SK-N-SH treated with all-trans-retinoic acid at 6 μM for 48 hours (cell line): ENCODE results near the gene RHCG.
A peak's percentile ranks its signal among the peaks of the same experiment; 100 is the strongest.

ENCODE experiments used
- ATAC-seq: fragments of 200-7000 bp; cut with Tn5 transposase; 3 replicates; pipeline ENCODE4 v1.9.1; 2020; ENCODE audit warnings: mild to moderate bottlenecking, moderate library complexity
- BACH2 ChIP-seq: fragments of 250-450 bp; sonication (Bioruptor Pico); IDR thresholded peaks from 2 replicates; pipeline ENCODE4 v1.9.0; 2021; ENCODE audit warnings: mild to moderate bottlenecking, borderline replicate concordance
- CSDC2 ChIP-seq: fragments of 250-450 bp; sonication (Bioruptor Pico); IDR thresholded peaks from 2 replicates; pipeline ENCODE4 v1.5.0; 2020; ENCODE audit warnings: mild to moderate bottlenecking, moderate library complexity
- GLIS3 ChIP-seq: fragments of 250-450 bp; sonication (Bioruptor Pico); IDR thresholded peaks from 2 replicates; pipeline ENCODE4 v1.5.0; 2020; ENCODE audit warnings: mild to moderate bottlenecking, moderate library complexity
- ISL1 ChIP-seq: fragments of 250-450 bp; sonication (Bioruptor Pico); IDR thresholded peaks from 2 replicates; pipeline ENCODE4 v2.1.2; 2022; ENCODE audit warnings: mild to moderate bottlenecking, moderate library complexity
- OSR1 ChIP-seq: fragments of 250-450 bp; sonication (Bioruptor Pico); IDR thresholded peaks from 2 replicates; pipeline ENCODE4 v1.8.0; 2022; ENCODE audit warnings: moderate library complexity, mild to moderate bottlenecking, inconsistent platforms
- POU6F1 ChIP-seq: fragments of 250-450 bp; sonication (Bioruptor Pico); IDR thresholded peaks from 2 replicates; pipeline ENCODE4 v1.8.0; 2021; ENCODE audit warnings: low read depth, mild to moderate bottlenecking, moderate library complexity, borderline replicate concordance
- SNAI2 ChIP-seq: fragments of 250-450 bp; sonication (Bioruptor Pico); IDR thresholded peaks from 2 replicates; pipeline ENCODE4 v1.5.0; 2020; ENCODE audit warnings: mild to moderate bottlenecking, moderate library complexity
- TCF4 ChIP-seq: fragments of 250-450 bp; sonication (Bioruptor Pico); IDR thresholded peaks from 2 replicates; pipeline ENCODE4 v1.8.0; 2021; ENCODE audit warnings: mild to moderate bottlenecking, moderate library complexity, borderline replicate concordance
- TOX ChIP-seq: fragments of 250-450 bp; sonication (Bioruptor Pico); IDR thresholded peaks from 2 replicates; pipeline ENCODE4 v1.8.0; 2021; ENCODE audit warnings: mild to moderate bottlenecking, moderate library complexity, borderline replicate concordance
- TSHZ2 ChIP-seq: fragments of 250-450 bp; sonication (Bioruptor Pico); IDR thresholded peaks from 2 replicates; pipeline ENCODE4 v1.5.0; 2020; ENCODE audit warnings: mild to moderate bottlenecking, moderate library complexity
- ZC3H10 ChIP-seq: fragments of 250-450 bp; sonication (Bioruptor Pico); IDR thresholded peaks from 2 replicates; pipeline ENCODE4 v1.5.1; 2021; ENCODE audit warnings: mild to moderate bottlenecking, moderate library complexity
- ZFP3 ChIP-seq: fragments of 250-450 bp; sonication (Bioruptor Pico); IDR thresholded peaks from 2 replicates; pipeline ENCODE4 v1.5.0; 2020; ENCODE audit warnings: mild to moderate bottlenecking, moderate library complexity
- ZNF565 ChIP-seq: fragments of 450-650 bp; formaldehyde crosslinking; conservative IDR thresholded peaks from 2 replicates; pipeline ENCODE4 v1.5.0; 2020; ENCODE audit warnings: low read depth, mild to moderate bottlenecking, moderate library complexity
- ZNF70 ChIP-seq: fragments of 450-650 bp; formaldehyde crosslinking; IDR thresholded peaks from 2 replicates; pipeline ENCODE4 v1.5.0; 2020; ENCODE audit warnings: mild to moderate bottlenecking, moderate library complexity
- ZNF8 ChIP-seq: fragments of 450-650 bp; formaldehyde crosslinking; IDR thresholded peaks from 2 replicates; pipeline ENCODE4 v1.5.0; 2020; ENCODE audit warnings: mild to moderate bottlenecking, moderate library complexity
- TF ChIP-seq, protein P1 (sequence below): fragments of 250-450 bp; sonication (Bioruptor Pico); IDR thresholded peaks from 2 replicates; pipeline ENCODE4 v1.5.1; 2020; ENCODE audit warnings: low read depth, mild to moderate bottlenecking, moderate library complexity
- TF ChIP-seq, protein P2 (sequence below): fragments of 250-450 bp; sonication (Bioruptor Pico); IDR thresholded peaks from 2 replicates; pipeline ENCODE4 v1.8.0; 2020; ENCODE audit warnings: mild to moderate bottlenecking, moderate library complexity, borderline replicate concordance

The RHCG gene

GRCh38 chr15:89495638-89496145 is 691 bp downstream of the RHCG start:
- no peak for ATAC-seq

GRCh38 chr15:89494941-89495637 is 1.3 kb downstream of the RHCG start:
- peak; percentile 39; the same call in 1 of the 3 replicates for ATAC-seq
- TF ChIP-seq, protein P1, sequence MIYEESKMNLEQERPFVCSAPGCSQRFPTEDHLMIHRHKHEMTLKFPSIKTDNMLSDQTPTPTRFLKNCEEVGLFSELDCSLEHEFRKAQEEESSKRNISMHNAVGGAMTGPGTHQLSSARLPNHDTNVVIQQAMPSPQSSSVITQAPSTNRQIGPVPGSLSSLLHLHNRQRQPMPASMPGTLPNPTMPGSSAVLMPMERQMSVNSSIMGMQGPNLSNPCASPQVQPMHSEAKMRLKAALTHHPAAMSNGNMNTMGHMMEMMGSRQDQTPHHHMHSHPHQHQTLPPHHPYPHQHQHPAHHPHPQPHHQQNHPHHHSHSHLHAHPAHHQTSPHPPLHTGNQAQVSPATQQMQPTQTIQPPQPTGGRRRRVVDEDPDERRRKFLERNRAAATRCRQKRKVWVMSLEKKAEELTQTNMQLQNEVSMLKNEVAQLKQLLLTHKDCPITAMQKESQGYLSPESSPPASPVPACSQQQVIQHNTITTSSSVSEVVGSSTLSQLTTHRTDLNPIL: no peak
- TF ChIP-seq TOX (CRISPR knock-in tag) (no peak), SNAI2 (CRISPR knock-in tag) (no peak), ZNF565 (CRISPR knock-in tag) (no peak), POU6F1 (CRISPR knock-in tag) (no peak), CSDC2 (no peak), ISL1 (CRISPR knock-in tag) (no peak), ZNF70 (CRISPR knock-in tag) (no peak)

More at GRCh38 chr15:89495638-89496145, 691 bp downstream of the RHCG start:
- TF ChIP-seq GLIS3 (CRISPR knock-in tag): no peak
- no peak for TF ChIP-seq ZC3H10 (CRISPR knock-in tag)
- TF ChIP-seq ZNF70 (CRISPR knock-in tag): no peak
- TF ChIP-seq, protein P2, sequence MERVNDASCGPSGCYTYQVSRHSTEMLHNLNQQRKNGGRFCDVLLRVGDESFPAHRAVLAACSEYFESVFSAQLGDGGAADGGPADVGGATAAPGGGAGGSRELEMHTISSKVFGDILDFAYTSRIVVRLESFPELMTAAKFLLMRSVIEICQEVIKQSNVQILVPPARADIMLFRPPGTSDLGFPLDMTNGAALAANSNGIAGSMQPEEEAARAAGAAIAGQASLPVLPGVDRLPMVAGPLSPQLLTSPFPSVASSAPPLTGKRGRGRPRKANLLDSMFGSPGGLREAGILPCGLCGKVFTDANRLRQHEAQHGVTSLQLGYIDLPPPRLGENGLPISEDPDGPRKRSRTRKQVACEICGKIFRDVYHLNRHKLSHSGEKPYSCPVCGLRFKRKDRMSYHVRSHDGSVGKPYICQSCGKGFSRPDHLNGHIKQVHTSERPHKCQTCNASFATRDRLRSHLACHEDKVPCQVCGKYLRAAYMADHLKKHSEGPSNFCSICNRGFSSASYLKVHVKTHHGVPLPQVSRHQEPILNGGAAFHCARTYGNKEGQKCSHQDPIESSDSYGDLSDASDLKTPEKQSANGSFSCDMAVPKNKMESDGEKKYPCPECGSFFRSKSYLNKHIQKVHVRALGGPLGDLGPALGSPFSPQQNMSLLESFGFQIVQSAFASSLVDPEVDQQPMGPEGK (CRISPR knock-in tag): no peak
- no peak for TF ChIP-seq ZFP3 (CRISPR knock-in tag)
- no peak for TF ChIP-seq BACH2
- TF ChIP-seq TSHZ2 (CRISPR knock-in tag): no peak
- TF ChIP-seq POU6F1 (CRISPR knock-in tag): no peak

GRCh38 chr15:89494031-89494430 is 2.4 kb downstream of the RHCG start:
- ATAC-seq: no peak
- TF ChIP-seq TCF4 (CRISPR knock-in tag): no peak
- TF ChIP-seq ZNF8 (CRISPR knock-in tag): no peak
- no peak for TF ChIP-seq POU6F1 (CRISPR knock-in tag)
- no peak for TF ChIP-seq OSR1
- TF ChIP-seq SNAI2 (CRISPR knock-in tag): no peak
- TF ChIP-seq, protein P2 (CRISPR knock-in tag): no peak
